Activated CD4-positive, CD25-positive, alpha-beta regulatory T cell treated with anti-CD3 and anti-CD28 coated beads, Interleukin-2, amount 50 U/mL, for 24 hours (primary cell): ENCODE results near the gene LTC4S.
"Not testable (repeated sequence)": the region's sequence is repeated elsewhere in the genome, so short reads cannot be mapped to it uniquely, and the experiment has no call there.

Experiments
- ATAC-seq, 2 donors: fragments of 150-1000 bp; cut with Tn5 transposase; one replicate each; pipeline ENCODE4 v1.10.0; 2021; ENCODE audit warnings: mild to moderate bottlenecking in 1 of 2, moderate library complexity in 1 of 2

LTC4S gene

GRCh38 chr5:179793468-179794139 is at the start of gene LTC4S:
TSS of gene LTC4S (plus strand) at chr5:179793986. CDS start at chr5:179794081, 95 bp downstream.
- peak in 1 of 2 donors; percentile 6 for ATAC-seq

- ATAC-seq: not testable (repeated sequence)
Observed at GRCh38 chr5:179744106-179744505, 49.7 kb upstream of the LTC4S start.

GRCh38 chr5:179746872-179747271 is 46.9 kb upstream of the LTC4S start:
- no peak for ATAC-seq

- ATAC-seq: peak; percentile 45 to 46
Observed at GRCh38 chr5:179747811-179748210, 46.0 kb upstream of the LTC4S start.

- ATAC-seq: no peak
Observed at GRCh38 chr5:179749857-179750508, 43.8 kb upstream of the LTC4S start.

- no peak for ATAC-seq
Observed at GRCh38 chr5:179753971-179754370, 39.8 kb upstream of the LTC4S start.

GRCh38 chr5:179755022-179755421 is 38.8 kb upstream of the LTC4S start:
- ATAC-seq: no peak

GRCh38 chr5:179758955-179759354 is 34.8 kb upstream of the LTC4S start:
- peak; percentile 27 to 34 for ATAC-seq

- peak; percentile 89 to 93 for ATAC-seq
Observed at GRCh38 chr5:179759581-179760551, 33.9 kb upstream of the LTC4S start.

GRCh38 chr5:179762079-179762780 is 31.6 kb upstream of the LTC4S start:
- no peak for ATAC-seq

GRCh38 chr5:179762781-179763176 is 31.0 kb upstream of the LTC4S start:
- no peak for ATAC-seq

- ATAC-seq: no peak
Observed at GRCh38 chr5:179763215-179763945, 30.4 kb upstream of the LTC4S start.

GRCh38 chr5:179764056-179764455 is 29.7 kb upstream of the LTC4S start:
- no peak for ATAC-seq

GRCh38 chr5:179765400-179765799 is 28.4 kb upstream of the LTC4S start:
- no peak for ATAC-seq

GRCh38 chr5:179766021-179766725 is 27.6 kb upstream of the LTC4S start:
- ATAC-seq: no peak

- ATAC-seq: no peak
Observed at GRCh38 chr5:179766726-179767455, 26.9 kb upstream of the LTC4S start.

GRCh38 chr5:179767496-179768100 is 26.2 kb upstream of the LTC4S start:
- no peak for ATAC-seq

GRCh38 chr5:179768326-179769085 is 25.3 kb upstream of the LTC4S start:
- ATAC-seq: peak; percentile 72 to 79

GRCh38 chr5:179769271-179769670 is 24.5 kb upstream of the LTC4S start:
- no peak for ATAC-seq
